NCI-H2081 treated with DMSO at 0.1 percent for 48 hours (cell line): ENCODE data around the gene OR7C1.
"Not testable (repeated sequence)": the region's sequence is repeated elsewhere in the genome, so short reads cannot be mapped to it uniquely, and the experiment has no call there.

Experiments used
- DNase-seq: peaks from one replicate; lab custom pipeline; 2025; lab: John Stamatoyannopoulos, UW

The OR7C1 gene

DNA sequence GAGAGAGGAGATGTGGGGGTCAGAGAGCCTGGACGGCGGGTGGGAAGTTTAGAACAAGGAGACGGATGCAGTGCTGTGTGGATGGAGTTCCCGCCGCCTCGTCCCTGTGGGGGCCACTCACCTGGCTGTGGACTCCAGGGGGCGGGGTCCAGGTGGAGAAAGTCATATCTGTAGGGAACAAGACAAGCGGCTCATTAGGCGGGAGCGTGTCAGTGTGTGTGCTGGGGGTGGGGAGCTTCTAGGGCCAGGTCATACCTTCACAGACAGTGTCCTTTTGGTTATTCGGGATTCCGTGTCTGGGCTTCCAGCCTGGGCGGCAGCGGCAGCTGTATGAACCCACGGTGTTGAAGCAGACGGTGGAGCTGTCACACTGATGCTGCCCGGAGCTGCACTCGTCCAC lies 69.6 kb downstream of the OR7C1 start:
- not testable (repeated sequence) for DNase-seq

DNA sequence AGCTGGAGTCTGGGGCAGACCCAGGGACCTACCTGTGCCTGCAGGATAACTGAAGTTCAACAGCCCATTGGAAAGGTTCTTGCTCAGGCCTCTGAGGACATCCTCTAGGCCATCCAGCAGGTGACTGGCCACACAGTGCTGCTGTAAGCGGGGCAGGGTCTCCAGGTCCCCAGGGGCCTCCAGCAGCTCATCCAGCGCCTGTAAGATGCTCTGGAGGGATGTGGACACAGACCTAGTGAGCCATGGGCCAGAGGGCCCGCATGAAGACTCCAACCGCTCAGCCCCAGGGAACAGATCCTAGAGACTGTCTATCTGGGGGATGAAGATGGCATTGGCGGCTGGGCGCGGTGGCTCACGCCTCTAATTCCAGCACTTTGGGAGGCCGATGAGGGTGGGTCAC lies 70.6 kb downstream of the OR7C1 start:
- no peak for DNase-seq

DNA sequence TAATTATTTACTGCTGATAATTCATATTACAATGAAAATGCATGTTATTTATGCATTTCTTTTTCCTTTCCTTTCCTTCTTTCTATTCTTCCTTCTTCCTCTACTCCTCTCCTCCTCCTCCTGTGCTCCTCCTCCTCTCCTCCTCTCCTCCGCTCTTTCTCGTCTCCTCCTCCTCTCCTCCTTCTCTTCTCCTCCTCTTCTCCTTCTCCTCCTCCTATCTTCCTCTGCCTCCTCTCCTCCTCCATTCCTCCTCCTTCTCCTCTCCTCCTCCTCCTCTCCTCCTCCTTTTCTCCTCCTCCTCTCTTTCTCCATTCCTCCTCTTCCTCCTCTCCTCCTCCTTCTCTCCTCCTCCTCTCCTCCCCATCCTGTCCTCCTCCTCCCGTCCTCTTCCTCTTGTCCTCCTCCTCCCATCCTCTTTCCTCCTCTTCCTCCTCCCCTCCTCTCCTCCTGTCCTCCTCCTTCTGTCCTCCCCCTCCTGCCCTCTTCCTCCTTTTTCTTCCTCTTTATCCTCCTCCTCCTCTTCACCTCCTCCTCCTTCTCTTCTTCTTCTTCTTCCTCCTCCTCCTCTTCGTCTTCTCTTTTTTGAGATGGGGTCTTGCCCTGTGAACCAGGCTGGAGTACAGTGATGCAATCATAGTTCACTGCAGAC lies 71.4 kb downstream of the OR7C1 start:
- no peak for DNase-seq

DNA sequence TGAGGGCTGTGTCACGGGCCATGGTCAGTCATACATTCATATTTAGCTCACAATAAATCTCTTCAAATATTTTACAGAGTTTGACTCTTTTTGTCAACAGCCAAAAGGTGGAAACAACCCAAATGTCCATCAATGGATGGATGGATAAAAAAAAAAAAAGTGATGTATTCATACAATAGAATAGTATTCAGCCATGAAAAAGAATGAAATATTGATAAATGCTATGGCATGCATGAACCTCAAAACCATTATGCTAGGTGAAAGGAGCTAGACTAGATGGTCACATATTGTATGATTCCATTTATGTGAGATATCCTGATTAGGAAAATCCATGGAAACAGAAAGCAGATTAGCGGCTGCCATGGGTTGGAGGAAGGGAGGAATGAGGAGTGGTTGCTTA lies 72.9 kb downstream of the OR7C1 start:
- DNase-seq = no peak

DNA sequence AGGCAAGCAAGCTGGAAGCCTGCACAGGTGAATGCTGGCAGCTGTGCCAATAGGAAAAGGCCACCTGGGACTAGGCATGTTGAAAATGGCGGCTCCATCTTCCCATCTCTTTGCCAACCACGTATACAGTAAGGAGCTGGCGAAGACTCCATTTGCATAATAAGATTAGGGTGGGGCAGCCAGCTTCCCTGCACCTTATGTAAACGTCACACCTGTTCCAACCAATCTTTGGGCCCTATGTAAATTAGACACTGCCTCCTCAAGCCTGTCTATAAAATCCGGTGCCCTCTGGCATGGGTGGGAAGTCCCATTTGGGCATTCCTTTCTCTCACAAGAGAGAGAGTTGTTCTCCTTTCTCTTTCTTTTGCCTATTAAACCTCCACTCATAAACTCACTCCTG lies 73.4 kb downstream of the OR7C1 start:
- DNase-seq = no peak

DNA sequence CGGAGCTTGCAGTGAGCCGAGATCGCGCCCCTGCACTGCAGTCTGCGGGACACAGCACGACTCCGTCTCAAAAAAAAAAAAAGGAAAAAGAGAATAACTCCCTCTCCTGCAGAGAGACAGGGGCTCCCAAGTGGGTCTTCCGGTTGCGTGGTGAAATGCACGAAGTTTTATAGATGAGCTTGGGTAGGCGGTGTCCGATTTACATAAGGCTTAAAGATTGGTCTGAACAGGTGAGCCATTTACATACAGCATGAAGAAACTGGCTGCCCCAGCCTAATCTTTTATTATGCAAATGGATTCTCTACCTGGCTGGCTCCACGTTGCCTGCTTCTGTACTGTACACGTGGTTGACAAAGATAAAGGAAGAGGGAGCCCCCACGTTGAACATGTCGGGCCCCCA lies 76.2 kb downstream of the OR7C1 start:
- peak; percentile 10 for DNase-seq

DNA sequence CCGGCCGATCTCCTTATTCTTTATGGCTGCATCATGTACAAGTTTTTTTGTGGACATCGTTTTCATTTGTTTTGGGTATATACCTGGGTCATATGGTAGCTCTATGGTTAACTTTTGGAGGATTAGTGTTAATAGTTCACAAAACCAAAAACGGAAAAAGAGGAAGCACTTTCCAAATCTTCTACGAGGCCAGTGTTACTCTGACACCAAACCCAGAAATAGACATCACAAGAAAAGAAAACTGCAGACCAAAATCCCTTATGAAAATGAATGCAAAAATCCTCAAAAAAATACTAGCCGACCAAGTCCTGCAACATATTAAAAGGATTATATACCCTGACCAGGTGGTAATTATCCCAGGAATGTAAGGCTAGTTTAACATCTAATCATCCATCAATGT lies 86.4 kb downstream of the OR7C1 start:
- DNase-seq = no peak
